DOHH2 (cell line): ENCODE results near the gene ULBP1.
"Not testable (repeated sequence)": the region's sequence is repeated elsewhere in the genome, so short reads cannot be mapped to it uniquely, and the experiment has no call there.

Experiments used
- H3F3A ChIP-seq: fragments of 200-600 bp; sonication (generic), shearing (Covaris generic); 2 replicates; pipeline ENCODE4 v1.6.0; 2016; ENCODE audit warnings: antibody characterized with exemption, mild to moderate bottlenecking; ENCODE audit not compliant: control insufficient read depth, insufficient read depth
- H3K27ac ChIP-seq: fragments of 200-600 bp; sonication (generic); 2 replicates; pipeline ENCODE4 v1.5.1; 2014; ENCODE audit warnings: low read depth, mild to moderate bottlenecking, low read length, moderate library complexity
- H3K27me3 ChIP-seq: fragments of 200-600 bp; sonication (generic); 2 replicates; pipeline ENCODE4 v1.6.1; 2014; ENCODE audit warnings: mild to moderate bottlenecking, low read length, mixed read lengths; ENCODE audit not compliant: control insufficient read depth
- H3K36me3 ChIP-seq: fragments of 200-600 bp; sonication (generic); 2 replicates; pipeline ENCODE4 v1.6.1; 2014; ENCODE audit warnings: mild to moderate bottlenecking, low read length, moderate library complexity, mixed read lengths; ENCODE audit not compliant: control insufficient read depth
- H3K4me1 ChIP-seq: fragments of 200-600 bp; sonication (generic); 2 replicates; pipeline ENCODE4 v1.6.1; 2014; ENCODE audit warnings: mild to moderate bottlenecking, low read length, mixed read lengths; ENCODE audit not compliant: control insufficient read depth
- H3K4me2 ChIP-seq: fragments of 200-600 bp; sonication (generic); 2 replicates; pipeline ENCODE4 v1.6.0; 2014; ENCODE audit warnings: mild to moderate bottlenecking, low read length, moderate library complexity
- H3K4me3 ChIP-seq: fragments of 200-600 bp; sonication (generic); 2 replicates; pipeline ENCODE4 v1.5.1; 2014; ENCODE audit warnings: mild to moderate bottlenecking, low read length, mixed read lengths
- H3K79me2 ChIP-seq: fragments of 200-600 bp; sonication (generic); 2 replicates; pipeline ENCODE4 v1.6.1; 2014; ENCODE audit warnings: mild to moderate bottlenecking, low read length, mixed read lengths; ENCODE audit not compliant: control insufficient read depth
- H3K9me2 ChIP-seq: fragments of 200-600 bp; sonication (generic); replicated peaks from 2 replicates; pipeline ENCODE4 v1.6.1; 2014; ENCODE audit warnings: mild to moderate bottlenecking, low read length, mixed read lengths; ENCODE audit not compliant: control insufficient read depth
- H3K9me3 ChIP-seq: fragments of 200-600 bp; sonication (generic); 2 replicates; pipeline ENCODE4 v1.6.1; 2014; ENCODE audit warnings: antibody characterized with exemption, low read length, mixed read lengths; ENCODE audit not compliant: control insufficient read depth, insufficient read depth
- H4K20me1 ChIP-seq: fragments of 200-600 bp; sonication (generic); 2 replicates; pipeline ENCODE4 v1.6.0; 2014; ENCODE audit warnings: low read depth, mild to moderate bottlenecking, antibody characterized with exemption, low read length, moderate library complexity; ENCODE audit not compliant: control insufficient read depth, insufficient read depth
- CTCF ChIP-seq: fragments of 200-600 bp; sonication (generic); IDR thresholded peaks from one replicate; pipeline ENCODE4 v1.5.1; 2014; ENCODE audit warnings: antibody characterized with exemption, mild to moderate bottlenecking, low read depth, low read length; ENCODE audit not compliant: poor library complexity, severe bottlenecking
- EZH2phosphoT487 ChIP-seq: fragments of 200-600 bp; sonication (generic); IDR thresholded peaks from 2 replicates; pipeline ENCODE4 v1.6.1; 2017; ENCODE audit warnings: borderline replicate concordance, mild to moderate bottlenecking, antibody characterized with exemption, low read length, moderate library complexity, mixed read lengths

Gene ULBP1

GRCh38 chr6:150008588-150008987, 44.8 kb downstream of the ULBP1 start:
- H3K27ac ChIP-seq, result no peak overlapping the region
- no peaks in the 10 kb centered on the region; the same call in 1 of the 2 replicates for H3K79me2 ChIP-seq
- no peaks in the 10 kb centered on the region for H3K36me3 ChIP-seq
- no peaks in the 10 kb centered on the region for H3F3A ChIP-seq
- peaks cover 15% of the 10 kb centered on the region for H3K4me1 ChIP-seq
- no peaks in the 10 kb centered on the region for H4K20me1 ChIP-seq
- no peaks in the 10 kb centered on the region for H3K9me2 ChIP-seq
- no peak overlapping the region for H3K4me3 ChIP-seq
- TF ChIP-seq CTCF, result no peak
- TF ChIP-seq EZH2phosphoT487, result no peak
- peaks cover 34% of the 10 kb centered on the region for H3K27me3 ChIP-seq
- H3K9me3 ChIP-seq, result no peaks in the 10 kb centered on the region
- no peak overlapping the region for H3K4me2 ChIP-seq

DNA sequence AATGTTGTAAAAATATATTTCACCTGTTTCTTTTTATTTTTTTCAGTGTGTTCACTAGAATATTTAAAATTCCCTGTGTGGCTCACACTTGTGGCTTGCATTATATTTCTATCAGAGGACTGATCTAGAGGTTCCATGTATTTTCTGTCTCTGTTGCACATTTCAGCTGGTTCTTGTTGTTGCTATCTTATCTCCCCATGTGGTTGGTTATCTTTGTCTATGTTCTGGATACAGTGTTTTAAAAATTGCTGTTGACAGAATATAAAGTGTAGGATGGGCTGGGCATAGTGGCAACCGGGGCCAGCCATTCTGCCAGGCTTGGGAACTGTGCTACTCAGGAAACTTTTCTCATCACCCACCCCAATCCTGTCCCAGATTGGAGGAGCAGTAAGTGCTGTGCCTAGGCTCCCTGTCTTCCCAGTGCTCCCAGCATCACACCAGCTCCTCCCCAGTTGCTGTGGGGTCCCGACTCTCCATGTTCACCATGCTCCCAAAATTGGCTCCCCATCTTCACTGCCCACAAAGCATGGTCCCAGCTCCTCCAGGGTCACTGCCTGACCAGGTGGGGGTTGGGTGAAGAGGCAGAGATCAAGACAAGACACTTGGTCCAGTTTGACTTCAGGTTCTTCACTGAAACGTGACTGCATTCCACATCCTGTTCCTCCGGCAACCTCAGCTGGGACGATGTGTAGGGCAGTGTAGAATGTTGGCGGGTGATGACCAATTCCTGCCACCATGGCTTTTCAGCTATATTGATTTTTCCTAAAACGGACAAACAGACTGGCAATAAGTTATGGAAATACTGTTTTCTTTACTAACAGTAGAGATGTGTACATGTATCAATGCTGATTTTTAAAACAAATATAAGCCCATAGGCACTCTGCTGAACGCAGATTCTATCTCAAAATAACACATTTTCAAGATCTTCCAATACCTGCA, 49.4 kb downstream of the ULBP1 start:
- not testable (repeated sequence) for H3K4me2 ChIP-seq, H3K79me2 ChIP-seq, H3K9me2 ChIP-seq, H3K36me3 ChIP-seq, H3K4me1 ChIP-seq, H3F3A ChIP-seq, H3K4me3 ChIP-seq, H4K20me1 ChIP-seq, H3K9me3 ChIP-seq, H3K27ac ChIP-seq
- H3K27me3 ChIP-seq, result peaks cover 62% of the 10 kb centered on the region

DNA sequence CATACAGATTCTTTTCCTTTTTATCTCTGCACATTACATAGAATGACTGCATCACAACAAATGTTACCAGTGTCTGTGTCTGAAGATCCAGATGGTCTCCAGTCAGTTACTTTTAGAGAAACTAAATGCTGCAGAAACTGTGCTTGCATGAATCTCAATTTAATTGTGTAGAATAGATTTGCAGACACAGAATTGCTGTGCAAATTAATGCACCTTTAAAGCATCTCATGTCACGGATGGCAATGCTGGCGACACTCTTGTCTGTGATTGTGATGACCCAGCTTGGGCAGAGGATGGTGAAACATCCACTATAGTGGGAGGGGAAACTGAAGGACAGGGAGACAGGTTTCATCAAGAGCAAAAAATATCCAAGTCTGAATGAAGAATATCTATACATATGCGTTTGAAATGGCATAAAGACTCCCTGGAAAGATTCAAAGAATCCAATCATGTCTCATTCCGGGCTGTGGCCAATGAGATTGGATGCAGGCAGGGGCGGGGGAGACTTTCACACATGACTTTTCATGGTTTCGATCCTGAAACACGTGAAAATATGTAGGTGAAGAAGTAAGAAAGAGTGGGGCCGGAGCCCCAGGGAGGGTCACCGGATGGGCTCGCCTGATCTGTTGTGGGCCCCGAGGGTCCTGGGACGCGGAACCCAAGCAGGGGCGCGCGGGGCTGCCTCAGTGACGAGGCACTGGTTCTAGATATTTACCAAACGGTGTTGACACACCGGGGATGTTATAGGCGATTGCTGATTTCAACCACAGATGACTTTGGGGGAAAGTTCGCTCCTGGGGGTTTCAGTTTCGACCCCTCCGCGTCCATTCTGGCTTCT, 50.3 kb downstream of the ULBP1 start:
- H3K4me3 ChIP-seq, H3K36me3 ChIP-seq, H4K20me1 ChIP-seq, H3K9me3 ChIP-seq, H3K27ac ChIP-seq, H3F3A ChIP-seq, H3K4me1 ChIP-seq, H3K9me2 ChIP-seq, H3K79me2 ChIP-seq, H3K4me2 ChIP-seq: not testable (repeated sequence)
- peaks cover 67% of the 10 kb centered on the region for H3K27me3 ChIP-seq

- H3K4me3 ChIP-seq, H3F3A ChIP-seq, H3K27ac ChIP-seq, H3K4me2 ChIP-seq, H3K9me2 ChIP-seq, H3K36me3 ChIP-seq, H3K79me2 ChIP-seq, H3K9me3 ChIP-seq, H4K20me1 ChIP-seq, H3K4me1 ChIP-seq: not testable (repeated sequence)
- H3K27me3 ChIP-seq, result peaks cover 64% of the 10 kb centered on the region
Observed at GRCh38 chr6:150014623-150015280, 51.0 kb downstream of the ULBP1 start.

DNA sequence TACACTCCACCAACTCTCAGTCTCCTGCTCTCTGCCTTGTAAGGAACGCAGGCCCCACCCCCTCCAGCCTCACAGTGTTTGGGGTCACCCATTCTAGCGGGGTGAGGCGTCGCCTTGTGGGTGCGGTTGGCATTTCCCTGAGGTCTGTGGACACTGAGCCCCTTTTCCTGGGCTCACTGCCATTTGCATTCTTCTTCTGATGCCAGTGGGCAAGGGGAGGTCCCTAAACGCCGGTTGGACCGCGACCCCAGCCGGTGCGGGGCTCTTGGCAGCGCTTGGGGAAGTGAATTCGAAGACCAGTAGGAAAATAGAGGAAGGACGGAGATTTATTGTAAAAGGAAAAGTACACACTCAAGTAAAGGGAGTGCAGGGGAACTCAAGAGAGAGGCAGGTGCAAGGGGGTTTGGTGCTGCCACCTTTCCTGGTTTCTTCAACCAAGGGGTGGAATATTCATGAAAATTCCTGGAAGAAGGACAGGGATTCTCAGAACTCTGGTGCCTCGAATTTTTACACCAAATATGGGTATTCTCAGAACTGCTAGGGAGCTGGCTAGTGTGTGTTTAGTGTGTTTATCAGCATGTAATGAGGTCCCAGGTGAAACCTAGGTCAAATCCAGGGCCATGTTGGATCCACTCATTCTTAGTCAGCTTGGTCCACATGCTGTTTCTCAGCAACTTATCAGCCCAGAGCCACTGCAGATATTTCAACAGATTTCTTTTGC, 51.7 kb downstream of the ULBP1 start:
- H3F3A ChIP-seq, H3K4me1 ChIP-seq, H4K20me1 ChIP-seq, H3K4me2 ChIP-seq, H3K36me3 ChIP-seq, H3K27ac ChIP-seq, H3K9me2 ChIP-seq, H3K9me3 ChIP-seq, H3K79me2 ChIP-seq, H3K4me3 ChIP-seq: not testable (repeated sequence)
- H3K27me3 ChIP-seq, result peaks cover 57% of the 10 kb centered on the region
